PFSK-1 (cell line): ENCODE data around the gene MSL1.

Source experiments
- FOXP2 ChIP-seq: optimal IDR thresholded peaks from 2 replicates; pipeline ENCODE3; 2011; ENCODE audit warnings: borderline replicate concordance, control low read depth, inconsistent platforms; ENCODE audit not compliant: insufficient read depth; ENCODE audit errors: extremely low read length, extremely low read depth
- POLR2AphosphoS5 ChIP-seq: IDR thresholded peaks from 2 replicates; pipeline ENCODE4 v1.6.1; 2012; ENCODE audit warnings: low read depth, mild to moderate bottlenecking, control low read depth, low read length, moderate library complexity
- SIN3A ChIP-seq: IDR thresholded peaks from 2 replicates; pipeline ENCODE4 v1.6.1; 2012; ENCODE audit warnings: mild to moderate bottlenecking, low read length, moderate library complexity, borderline replicate concordance; ENCODE audit not compliant: insufficient read depth
- TAF1 ChIP-seq: IDR thresholded peaks from 2 replicates; pipeline ENCODE4 v1.6.1; 2012; ENCODE audit warnings: low read length, control low read depth, borderline replicate concordance; ENCODE audit not compliant: insufficient read depth
- TF ChIP-seq, protein P1 (sequence below), 2 experiments: IDR thresholded peaks; 2 replicates each; pipeline versions ENCODE4 v1.6.1 to v1.8.0; 2011 to 2012; ENCODE audit warnings: low read depth in 2 of 2, low read length in 2 of 2, control low read depth in 1 of 2, inconsistent platforms in 1 of 2, mild to moderate bottlenecking in 1 of 2, moderate library complexity in 1 of 2; ENCODE audit not compliant: insufficient read depth in 1 of 2

- TF ChIP-seq, protein P1, sequence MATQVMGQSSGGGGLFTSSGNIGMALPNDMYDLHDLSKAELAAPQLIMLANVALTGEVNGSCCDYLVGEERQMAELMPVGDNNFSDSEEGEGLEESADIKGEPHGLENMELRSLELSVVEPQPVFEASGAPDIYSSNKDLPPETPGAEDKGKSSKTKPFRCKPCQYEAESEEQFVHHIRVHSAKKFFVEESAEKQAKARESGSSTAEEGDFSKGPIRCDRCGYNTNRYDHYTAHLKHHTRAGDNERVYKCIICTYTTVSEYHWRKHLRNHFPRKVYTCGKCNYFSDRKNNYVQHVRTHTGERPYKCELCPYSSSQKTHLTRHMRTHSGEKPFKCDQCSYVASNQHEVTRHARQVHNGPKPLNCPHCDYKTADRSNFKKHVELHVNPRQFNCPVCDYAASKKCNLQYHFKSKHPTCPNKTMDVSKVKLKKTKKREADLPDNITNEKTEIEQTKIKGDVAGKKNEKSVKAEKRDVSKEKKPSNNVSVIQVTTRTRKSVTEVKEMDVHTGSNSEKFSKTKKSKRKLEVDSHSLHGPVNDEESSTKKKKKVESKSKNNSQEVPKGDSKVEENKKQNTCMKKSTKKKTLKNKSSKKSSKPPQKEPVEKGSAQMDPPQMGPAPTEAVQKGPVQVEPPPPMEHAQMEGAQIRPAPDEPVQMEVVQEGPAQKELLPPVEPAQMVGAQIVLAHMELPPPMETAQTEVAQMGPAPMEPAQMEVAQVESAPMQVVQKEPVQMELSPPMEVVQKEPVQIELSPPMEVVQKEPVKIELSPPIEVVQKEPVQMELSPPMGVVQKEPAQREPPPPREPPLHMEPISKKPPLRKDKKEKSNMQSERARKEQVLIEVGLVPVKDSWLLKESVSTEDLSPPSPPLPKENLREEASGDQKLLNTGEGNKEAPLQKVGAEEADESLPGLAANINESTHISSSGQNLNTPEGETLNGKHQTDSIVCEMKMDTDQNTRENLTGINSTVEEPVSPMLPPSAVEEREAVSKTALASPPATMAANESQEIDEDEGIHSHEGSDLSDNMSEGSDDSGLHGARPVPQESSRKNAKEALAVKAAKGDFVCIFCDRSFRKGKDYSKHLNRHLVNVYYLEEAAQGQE (IDR thresholded peaks at IDR 0.05; ENCODE audit: insufficient read depth in 1 of 2, low read depth in 2 of 2, low read length in 2 of 2), result no peak
- TF ChIP-seq POLR2AphosphoS5 (no peak), SIN3A (no peak), FOXP2 (no peak), TAF1 (no peak)
Measured at GRCh38 chr17:40159456-40159855, 37.7 kb downstream of the MSL1 start.
